Tibial nerve (tissue), 4 donors: ENCODE results near the gene GPC5.

Experiments
- EP300 ChIP-seq, 2 donors: sonication (generic); formaldehyde crosslinking; IDR thresholded peaks; one replicate each; pipeline ENCODE4 v1.6.1; 2017; ENCODE audit warnings: antibody characterized with exemption in 2 of 2, mild to moderate bottlenecking in 1 of 2
- POLR2A ChIP-seq, 2 donors: fragments of 450-650 bp; IDR thresholded peaks; one replicate each; pipeline ENCODE4 v1.6.1; 2017; ENCODE audit warnings: antibody characterized with exemption in 2 of 2, mild to moderate bottlenecking in 2 of 2, moderate library complexity in 2 of 2
- TF ChIP-seq, protein P1 (sequence below), 5 experiments: fragments of 200-600 bp in 3 of 5; fragments of 450-650 bp in 2 of 5; sonication (generic) in 3 of 5; IDR thresholded peaks; one replicate each; pipeline ENCODE4 v1.5.1; 2016 to 2019; ENCODE audit warnings: antibody characterized with exemption in 5 of 5, mild to moderate bottlenecking in 3 of 5, moderate library complexity in 2 of 5

DNA sequence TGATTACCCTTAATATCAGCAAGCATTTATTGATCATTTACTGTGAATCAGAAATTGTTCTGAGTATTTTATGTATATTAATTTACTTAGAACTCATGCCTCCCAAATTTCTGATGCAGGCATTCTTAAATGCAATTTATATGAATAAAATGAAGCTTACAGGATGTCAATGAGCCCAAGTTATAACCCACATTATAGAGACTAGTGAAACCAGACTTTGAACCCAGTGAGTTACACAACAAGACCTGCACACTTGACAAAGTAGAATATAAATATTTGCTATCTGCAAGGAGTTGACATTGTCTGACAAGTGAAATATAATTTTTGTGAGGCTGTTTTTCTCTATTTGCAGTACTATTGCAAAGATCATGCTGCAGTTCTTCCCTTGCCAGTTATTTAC, 656.0 kb downstream of the GPC5 start:
- TF ChIP-seq POLR2A (IDR thresholded peaks at IDR 0.05) (no peak), EP300 (IDR thresholded peaks at IDR 0.05) (no peak)
- TF ChIP-seq, protein P1, sequence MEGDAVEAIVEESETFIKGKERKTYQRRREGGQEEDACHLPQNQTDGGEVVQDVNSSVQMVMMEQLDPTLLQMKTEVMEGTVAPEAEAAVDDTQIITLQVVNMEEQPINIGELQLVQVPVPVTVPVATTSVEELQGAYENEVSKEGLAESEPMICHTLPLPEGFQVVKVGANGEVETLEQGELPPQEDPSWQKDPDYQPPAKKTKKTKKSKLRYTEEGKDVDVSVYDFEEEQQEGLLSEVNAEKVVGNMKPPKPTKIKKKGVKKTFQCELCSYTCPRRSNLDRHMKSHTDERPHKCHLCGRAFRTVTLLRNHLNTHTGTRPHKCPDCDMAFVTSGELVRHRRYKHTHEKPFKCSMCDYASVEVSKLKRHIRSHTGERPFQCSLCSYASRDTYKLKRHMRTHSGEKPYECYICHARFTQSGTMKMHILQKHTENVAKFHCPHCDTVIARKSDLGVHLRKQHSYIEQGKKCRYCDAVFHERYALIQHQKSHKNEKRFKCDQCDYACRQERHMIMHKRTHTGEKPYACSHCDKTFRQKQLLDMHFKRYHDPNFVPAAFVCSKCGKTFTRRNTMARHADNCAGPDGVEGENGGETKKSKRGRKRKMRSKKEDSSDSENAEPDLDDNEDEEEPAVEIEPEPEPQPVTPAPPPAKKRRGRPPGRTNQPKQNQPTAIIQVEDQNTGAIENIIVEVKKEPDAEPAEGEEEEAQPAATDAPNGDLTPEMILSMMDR (IDR thresholded peaks at IDR 0.05) = no peak
